Testis (tissue), 5 donors: ENCODE results near the gene LRRC8A. TPM values are rescaled to one million over a fixed set of nuclear protein-coding genes. Genes with fewer than 3 reads are reported as not detected.
A peak's percentile ranks its signal among the peaks of the same experiment; 100 is the strongest.

Source experiments
- DNase-seq: peaks from one replicate; pipeline ENCODE4 v3.0.0-alpha.2; 2019
- H3K27ac ChIP-seq, 2 donors: fragments of 200-600 bp; sonication (generic); one replicate each; pipeline ENCODE4 v1.5.1; 2019
- H3K27me3 ChIP-seq: fragments of 200-600 bp; sonication (generic); one replicate; pipeline ENCODE4 v1.5.1; 2019
- H3K36me3 ChIP-seq: fragments of 200-600 bp; sonication (generic); one replicate; pipeline ENCODE4 v1.5.1; 2017; ENCODE audit warnings: low read depth; ENCODE audit errors: missing control alignments
- H3K4me1 ChIP-seq: fragments of 200-600 bp; sonication (generic); one replicate; pipeline ENCODE4 v1.5.1; 2019
- H3K4me3 ChIP-seq, 2 donors: fragments of 200-600 bp; sonication (generic); one replicate each; pipeline ENCODE4 v1.5.1; 2017 to 2019
- H3K9me3 ChIP-seq: fragments of 200-600 bp; sonication (generic); one replicate; pipeline ENCODE4 v1.5.1; 2017
- POLR2A ChIP-seq: fragments of 450-650 bp; IDR thresholded peaks from one replicate; pipeline ENCODE4 v1.6.1; 2017; ENCODE audit warnings: antibody characterized with exemption, mild to moderate bottlenecking, moderate library complexity
- WGBS, 2 donors: methylation state at CpG; one replicate each; pipeline ENCODE4 v1.1.5; 2018; 5-methylcytosine and 5-hydroxymethylcytosine counted together
- intact Hi-C: fragments of 100-400 bp; cut with DNase I; formaldehyde crosslinking; loops from one replicate; pipeline ENCODE4 v1.15.1; 2023; ENCODE audit warnings: low total_unique reads
- long read RNA-seq, 2 donors: transcript quantifications; one replicate each; lab custom pipeline, GENCODE V29; 2026
- polyA plus RNA-seq: library from polyadenylated mRNA; stranded (reverse); fragments of 350-450 nt; fragmentation: Illumina TruSeq; extraction: RNeasy Lipid Tissue Mini Kit (QIAGEN cat#74804); gene quantifications from one replicate; pipeline ENCODE4 v1.2.3, GENCODE V29; 2014; ENCODE audit warnings: low read depth, low replicate concordance; ENCODE audit not compliant: insufficient read depth
- total RNA-seq, 2 donors: library from RNA; depleted of rRNA; stranded (reverse); fragments of >200 nt; gene quantifications; one replicate each; pipeline ENCODE4 v1.2.3, GENCODE V29; 2016
- TF ChIP-seq, protein P1 (sequence below), 3 experiments: fragments of 450-650 bp in 2 of 3; fragments of 200-600 bp in 1 of 3; sonication (generic) in 1 of 3; IDR thresholded peaks; one replicate each; pipeline ENCODE4 v1.5.1; 2016 to 2019; ENCODE audit warnings: antibody characterized with exemption in 3 of 3, mild to moderate bottlenecking in 2 of 3, moderate library complexity in 1 of 3

Gene LRRC8A
- 10 to 100 TPM; 54.3 to 61.3 TPM for total RNA-seq
- 30.9 TPM for polyA plus RNA-seq
- long read RNA-seq, donor 1, full-length matches to known transcripts, result 4 of 25 reads
- long read RNA-seq, donor 1, partial matches to known transcripts, result 21 of 25 reads
- long read RNA-seq, donor 1, other reads (novel, unspliced or antisense), result 0 of 25 reads
- long read RNA-seq, donor 2, full-length matches to known transcripts, result 2 of 42 reads
- long read RNA-seq, donor 2, partial matches to known transcripts, result 40 of 42 reads
- long read RNA-seq, donor 2, other reads (novel, unspliced or antisense), result 0 of 42 reads

DNA sequence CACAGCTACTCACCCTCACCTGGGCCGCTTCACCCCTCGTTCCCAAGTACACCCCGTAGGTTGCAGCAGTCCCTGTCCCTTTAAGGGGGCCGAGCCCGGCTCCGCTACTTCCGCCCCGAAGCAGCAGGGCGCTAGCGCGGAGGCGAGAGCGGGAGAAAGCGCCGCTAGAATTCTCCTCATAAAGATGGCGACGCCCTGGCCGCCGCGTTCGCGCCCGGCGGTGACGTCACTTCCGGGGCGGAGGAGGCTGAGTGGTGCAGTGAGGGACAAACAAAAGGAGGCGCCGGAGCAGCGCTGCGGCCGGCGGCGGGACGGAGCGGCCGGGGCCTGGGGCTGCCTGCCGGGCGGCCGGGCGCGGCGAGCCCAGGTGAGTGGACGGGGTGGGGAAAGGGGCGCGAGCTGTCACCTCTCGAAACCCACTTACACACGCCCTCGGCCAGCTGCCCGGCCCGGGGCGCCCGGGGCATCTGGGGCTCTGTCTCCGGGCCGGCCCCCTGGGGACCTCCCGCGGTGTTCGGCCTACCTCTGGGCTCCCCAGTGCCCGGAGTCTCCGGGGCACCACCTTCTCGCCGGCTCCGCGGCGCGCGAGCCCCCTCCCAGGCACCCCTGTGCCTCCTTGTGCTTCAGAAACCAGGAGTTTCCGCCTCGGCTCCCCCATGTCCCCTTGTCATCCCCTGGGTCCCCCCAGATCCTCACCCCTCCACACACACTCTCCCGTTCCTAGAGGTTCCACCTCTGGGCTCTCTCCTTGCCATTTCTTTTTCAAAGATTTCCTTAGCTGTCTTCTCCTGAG lies at the start of gene LRRC8A, which contains the start of gene KYAT1:
Gene LRRC8A (plus strand): TSS at position 250 of the 793 bp plus-strand sequence. CDS start 25,032 bp downstream, outside the sequence.
Gene KYAT1 (minus strand): TSS at position 67 of the 793 bp plus-strand sequence. CDS start 36,545 bp downstream, outside the sequence.
- 1% methylated on average over 35 to 62 of the region's 70 CpGs for WGBS, 2 donors

DNA sequence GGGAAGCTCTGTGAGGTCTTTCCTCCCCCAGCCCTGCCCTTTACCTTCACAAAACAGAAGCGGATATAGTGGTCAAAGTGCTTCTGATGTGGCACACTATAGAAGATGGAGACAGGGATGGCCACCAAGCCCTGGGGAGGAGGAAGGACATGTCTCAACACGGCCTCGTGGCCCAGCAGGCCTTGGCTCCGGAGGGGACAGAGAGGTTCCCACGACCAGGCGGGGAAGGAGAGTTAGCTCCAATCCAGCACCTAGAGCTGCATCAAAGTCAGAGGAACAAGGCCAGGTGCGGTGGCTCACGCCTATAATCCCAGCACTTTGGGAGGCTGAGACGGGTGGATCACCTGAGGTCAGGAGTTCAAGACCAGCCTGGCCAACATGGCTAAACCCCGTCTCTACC lies 48.2 kb upstream of the LRRC8A start:
- Histone ChIP-seq H3K27ac (no peak overlapping the region), H3K4me1 (peaks cover 5% of the 10 kb centered on the region), H3K36me3 (no peaks in the 10 kb centered on the region), H3K27me3 (no peaks in the 10 kb centered on the region), H3K4me3 (no peak overlapping the region), H3K9me3 (no peaks in the 10 kb centered on the region)
- 93 to 95% methylated on average over 10 of the region's 10 CpGs for WGBS, 2 donors
- no peak for DNase-seq
- intact Hi-C loops, result no loop called here
- TF ChIP-seq POLR2A, result no peak
- TF ChIP-seq, protein P1, sequence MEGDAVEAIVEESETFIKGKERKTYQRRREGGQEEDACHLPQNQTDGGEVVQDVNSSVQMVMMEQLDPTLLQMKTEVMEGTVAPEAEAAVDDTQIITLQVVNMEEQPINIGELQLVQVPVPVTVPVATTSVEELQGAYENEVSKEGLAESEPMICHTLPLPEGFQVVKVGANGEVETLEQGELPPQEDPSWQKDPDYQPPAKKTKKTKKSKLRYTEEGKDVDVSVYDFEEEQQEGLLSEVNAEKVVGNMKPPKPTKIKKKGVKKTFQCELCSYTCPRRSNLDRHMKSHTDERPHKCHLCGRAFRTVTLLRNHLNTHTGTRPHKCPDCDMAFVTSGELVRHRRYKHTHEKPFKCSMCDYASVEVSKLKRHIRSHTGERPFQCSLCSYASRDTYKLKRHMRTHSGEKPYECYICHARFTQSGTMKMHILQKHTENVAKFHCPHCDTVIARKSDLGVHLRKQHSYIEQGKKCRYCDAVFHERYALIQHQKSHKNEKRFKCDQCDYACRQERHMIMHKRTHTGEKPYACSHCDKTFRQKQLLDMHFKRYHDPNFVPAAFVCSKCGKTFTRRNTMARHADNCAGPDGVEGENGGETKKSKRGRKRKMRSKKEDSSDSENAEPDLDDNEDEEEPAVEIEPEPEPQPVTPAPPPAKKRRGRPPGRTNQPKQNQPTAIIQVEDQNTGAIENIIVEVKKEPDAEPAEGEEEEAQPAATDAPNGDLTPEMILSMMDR (IDR thresholded peaks at IDR 0.05), result no peak

More for the DNA sequence above, at the start of gene LRRC8A, which contains the start of gene KYAT1:
- peaks cover 28% of the 10 kb centered on the region for H3K4me1 ChIP-seq
- H3K27me3 ChIP-seq, result no peaks in the 10 kb centered on the region
- H3K36me3 ChIP-seq, result no peaks in the 10 kb centered on the region
- H3K27ac ChIP-seq, result peak within 1 kb of the TSS; percentile 90 to 98
- no peaks in the 10 kb centered on the region for H3K9me3 ChIP-seq
- intact Hi-C loops, result loop anchor here (5.0 kb wide), 1 partner anchor 40 kb away; the partner anchor contains the start of gene PHYHD1
- H3K4me3 ChIP-seq, result peak within 1 kb of the TSS; percentile 88 to 98
- TF ChIP-seq, protein P1 (IDR thresholded peaks at IDR 0.05), result peak in 2 of 3 experiments; percentile 17 to 41
- TF ChIP-seq POLR2A, result no peak
- DNase-seq, result peak; percentile 98

DNA sequence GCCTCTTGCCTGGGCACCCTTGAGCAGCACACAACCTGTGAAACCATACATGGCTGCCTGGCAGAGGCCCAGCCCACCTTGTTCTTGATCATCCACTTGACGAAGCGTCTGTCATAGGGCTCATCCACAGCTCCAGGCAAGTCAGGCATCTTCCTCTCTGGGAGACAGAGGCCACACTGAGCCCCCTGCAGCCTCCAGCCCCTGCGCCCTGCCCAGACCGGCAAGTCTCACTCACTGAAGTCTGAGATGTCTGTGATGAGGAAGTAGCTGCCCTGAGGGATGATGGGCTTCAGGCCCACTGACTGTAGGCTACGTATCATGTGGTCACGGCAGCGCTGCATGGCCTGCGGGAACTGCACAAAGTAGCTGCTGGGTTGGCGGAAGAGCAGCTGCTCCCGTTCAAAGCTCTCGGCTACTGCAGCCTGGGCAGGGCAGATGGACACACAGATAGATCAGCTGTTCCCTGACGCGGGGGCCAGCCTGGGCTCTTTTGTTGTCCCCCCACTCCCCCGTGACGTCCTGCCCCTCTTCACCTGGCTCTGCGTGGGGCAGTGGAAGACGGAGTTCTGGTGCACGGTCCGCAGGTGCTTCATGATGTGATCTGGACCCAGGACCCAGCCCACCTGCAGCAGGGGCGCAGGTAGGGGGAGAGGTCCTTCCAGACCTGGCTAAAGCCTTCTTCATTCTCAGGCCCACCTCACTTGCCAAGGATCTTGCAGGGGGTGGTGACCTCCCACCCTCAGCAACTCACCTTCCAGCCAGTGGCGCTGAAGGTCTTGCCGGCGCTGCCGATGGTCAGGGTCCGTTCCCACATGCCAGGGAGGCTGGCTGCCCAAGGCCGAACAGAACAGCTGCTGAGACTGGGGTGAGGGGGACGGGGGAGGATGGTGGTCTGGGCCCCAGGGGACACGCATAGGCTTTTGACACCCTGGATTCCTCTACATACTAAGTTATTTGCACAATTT lies 46.4 kb upstream of the LRRC8A start:
- TF ChIP-seq, protein P1 (IDR thresholded peaks at IDR 0.05), result no peak
- no peak for TF ChIP-seq POLR2A
- Histone ChIP-seq H3K4me3 (no peak overlapping the region), H3K4me1 (no peaks in the 10 kb centered on the region), H3K27me3 (no peaks in the 10 kb centered on the region), H3K9me3 (no peaks in the 10 kb centered on the region), H3K27ac (no peak overlapping the region), H3K36me3 (no peaks in the 10 kb centered on the region)
- DNase-seq, result no peak
- intact Hi-C loops, result no loop called here
- WGBS, 2 donors, result 92 to 96% methylated on average over 14 to 18 of the region's 28 CpGs

DNA sequence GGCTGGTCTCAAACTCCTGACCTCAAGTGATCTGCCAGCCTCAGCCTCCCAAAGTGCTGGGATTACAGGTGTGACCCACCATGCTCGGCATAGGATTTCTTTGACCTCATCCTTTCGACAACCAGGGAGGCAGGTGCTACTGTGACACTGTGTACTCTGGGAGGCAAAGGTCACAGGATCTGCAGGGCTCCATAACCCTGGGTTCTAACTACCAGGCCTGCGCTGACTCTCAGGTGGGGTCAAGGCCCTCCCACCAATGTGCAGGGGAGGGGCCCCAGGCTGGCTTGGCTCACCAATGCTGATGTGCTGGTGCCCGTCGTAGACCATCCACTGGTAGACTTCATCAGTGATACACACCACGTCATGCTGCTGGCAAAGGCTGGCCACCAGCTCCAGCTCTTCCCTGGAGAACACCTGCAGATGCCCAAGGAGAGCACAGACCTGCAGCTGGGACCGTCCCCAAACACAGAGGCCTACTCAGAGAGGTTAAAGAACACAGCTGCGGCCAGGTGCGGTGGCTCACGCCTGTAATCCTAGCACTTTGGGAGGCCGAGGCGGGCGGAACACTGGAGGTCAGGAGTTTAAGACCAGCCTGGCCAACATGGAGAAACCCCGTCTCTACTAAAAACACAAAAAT lies 45.3 kb upstream of the LRRC8A start:
- intact Hi-C loops, result no loop called here
- TF ChIP-seq POLR2A, result no peak
- TF ChIP-seq, protein P1 (IDR thresholded peaks at IDR 0.05), result no peak
- no peaks in the 10 kb centered on the region for H3K9me3 ChIP-seq
- H3K27ac ChIP-seq, result no peak overlapping the region
- DNase-seq, result no peak
- no peaks in the 10 kb centered on the region for H3K4me1 ChIP-seq
- 86 to 93% methylated on average over 11 to 14 of the region's 14 CpGs for WGBS, 2 donors
- no peak overlapping the region for H3K4me3 ChIP-seq
- H3K27me3 ChIP-seq, result no peaks in the 10 kb centered on the region
- no peaks in the 10 kb centered on the region for H3K36me3 ChIP-seq
